ENCODE data around the gene RBMX.

DNA sequence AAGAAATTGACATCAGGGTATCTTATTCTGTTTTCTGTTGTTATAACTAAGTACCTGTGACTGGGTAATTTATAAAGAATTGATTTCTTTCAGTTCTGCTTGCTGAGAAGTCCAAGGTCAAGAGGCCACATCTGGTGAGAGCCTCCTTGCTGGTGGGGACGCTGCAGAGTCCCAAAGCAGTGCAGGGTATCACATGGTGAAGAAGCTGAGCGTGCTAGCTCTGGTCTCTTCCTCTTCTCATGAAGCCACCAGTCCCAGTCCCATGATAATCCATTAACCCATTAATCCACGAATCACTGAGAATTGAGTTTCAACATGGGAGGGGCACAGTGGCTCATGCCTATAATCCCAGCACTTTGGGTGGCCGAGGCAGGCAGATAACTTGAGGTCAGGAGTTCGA lies 18.0 kb downstream of the RBMX start:
- TF ChIP-seq RAD21 (IDR thresholded peaks at IDR 0.05; ENCODE audit: low read depth) (no peak), EP300 (IDR thresholded peaks at IDR 0.05; ENCODE audit: borderline replicate concordance) (no peak), CREB1 (IDR thresholded peaks at IDR 0.05; ENCODE audit: low read depth) (no peak), TAF1 (IDR thresholded peaks at IDR 0.05; ENCODE audit: low read depth) (no peak), CEBPB (IDR thresholded peaks at IDR 0.05) (no peak), TEAD4 (IDR thresholded peaks at IDR 0.05) (no peak)
- TF ChIP-seq, protein P1, sequence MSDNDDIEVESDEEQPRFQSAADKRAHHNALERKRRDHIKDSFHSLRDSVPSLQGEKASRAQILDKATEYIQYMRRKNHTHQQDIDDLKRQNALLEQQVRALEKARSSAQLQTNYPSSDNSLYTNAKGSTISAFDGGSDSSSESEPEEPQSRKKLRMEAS (IDR thresholded peaks at IDR 0.05), result no peak
- TF ChIP-seq, protein P2, sequence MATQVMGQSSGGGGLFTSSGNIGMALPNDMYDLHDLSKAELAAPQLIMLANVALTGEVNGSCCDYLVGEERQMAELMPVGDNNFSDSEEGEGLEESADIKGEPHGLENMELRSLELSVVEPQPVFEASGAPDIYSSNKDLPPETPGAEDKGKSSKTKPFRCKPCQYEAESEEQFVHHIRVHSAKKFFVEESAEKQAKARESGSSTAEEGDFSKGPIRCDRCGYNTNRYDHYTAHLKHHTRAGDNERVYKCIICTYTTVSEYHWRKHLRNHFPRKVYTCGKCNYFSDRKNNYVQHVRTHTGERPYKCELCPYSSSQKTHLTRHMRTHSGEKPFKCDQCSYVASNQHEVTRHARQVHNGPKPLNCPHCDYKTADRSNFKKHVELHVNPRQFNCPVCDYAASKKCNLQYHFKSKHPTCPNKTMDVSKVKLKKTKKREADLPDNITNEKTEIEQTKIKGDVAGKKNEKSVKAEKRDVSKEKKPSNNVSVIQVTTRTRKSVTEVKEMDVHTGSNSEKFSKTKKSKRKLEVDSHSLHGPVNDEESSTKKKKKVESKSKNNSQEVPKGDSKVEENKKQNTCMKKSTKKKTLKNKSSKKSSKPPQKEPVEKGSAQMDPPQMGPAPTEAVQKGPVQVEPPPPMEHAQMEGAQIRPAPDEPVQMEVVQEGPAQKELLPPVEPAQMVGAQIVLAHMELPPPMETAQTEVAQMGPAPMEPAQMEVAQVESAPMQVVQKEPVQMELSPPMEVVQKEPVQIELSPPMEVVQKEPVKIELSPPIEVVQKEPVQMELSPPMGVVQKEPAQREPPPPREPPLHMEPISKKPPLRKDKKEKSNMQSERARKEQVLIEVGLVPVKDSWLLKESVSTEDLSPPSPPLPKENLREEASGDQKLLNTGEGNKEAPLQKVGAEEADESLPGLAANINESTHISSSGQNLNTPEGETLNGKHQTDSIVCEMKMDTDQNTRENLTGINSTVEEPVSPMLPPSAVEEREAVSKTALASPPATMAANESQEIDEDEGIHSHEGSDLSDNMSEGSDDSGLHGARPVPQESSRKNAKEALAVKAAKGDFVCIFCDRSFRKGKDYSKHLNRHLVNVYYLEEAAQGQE (IDR thresholded peaks at IDR 0.05; ENCODE audit: low read depth), result no peak
